Measurements from ENCODE around the gene AP3D1. TPM values are rescaled to one million over a fixed set of nuclear protein-coding genes. Genes with fewer than 3 reads are reported as not detected.

Gene AP3D1
- total and polyA plus RNA-seq, 5 donors = 82.7 to 145 (median 87.3) TPM

DNA sequence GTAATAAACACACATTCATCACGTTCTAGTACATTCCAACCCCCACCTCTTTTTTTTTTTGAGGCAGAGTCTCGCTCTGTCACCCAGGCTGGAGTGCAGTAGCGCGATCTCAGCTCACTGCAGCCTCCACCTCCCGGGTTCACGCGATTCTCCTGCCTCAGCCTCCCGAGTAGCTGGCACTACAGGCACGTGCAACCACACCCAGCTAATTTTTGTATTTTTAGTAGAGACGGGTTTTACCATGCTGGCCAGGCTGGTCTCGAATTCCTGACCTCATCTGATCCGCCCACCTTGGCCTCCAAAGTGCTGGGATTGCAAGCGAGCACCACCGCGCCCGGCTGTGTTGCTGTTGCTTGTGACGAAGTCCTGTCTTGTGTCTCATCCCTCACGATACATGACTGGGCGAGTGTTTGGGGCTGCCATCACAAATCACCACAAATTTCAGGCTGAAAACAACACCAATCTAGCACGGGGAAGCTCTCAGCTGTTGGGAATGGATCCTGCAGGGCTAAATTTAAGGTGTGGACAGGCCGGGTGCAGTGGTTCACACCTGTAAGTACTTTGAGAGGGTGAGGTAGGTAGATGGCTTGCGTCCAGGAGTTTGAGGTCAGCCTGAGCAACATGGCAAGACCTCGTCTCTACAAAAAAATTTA is 70.9 kb downstream of the AP3D1 start:
- intact Hi-C loops (cut with DNase I) = no loop called here
- H3K4me3 ChIP-seq (ENCODE audit: low read length) = no peak overlapping the region
- H3K27ac ChIP-seq (ENCODE audit: low read length) = no peak overlapping the region
- no peaks in the 10 kb centered on the region for H3K9me3 ChIP-seq (ENCODE audit: control insufficient read depth, low read length)
- WGBS = 89% methylated on average over 23 of the region's 23 CpGs
- no peaks in the 10 kb centered on the region for H3K4me1 ChIP-seq (ENCODE audit: control insufficient read depth, insufficient read depth, low read length)
- no peaks in the 10 kb centered on the region for H3K27me3 ChIP-seq (ENCODE audit: control insufficient read depth, insufficient read depth)
- DNase-seq = no peak
- no peak for ATAC-seq

DNA sequence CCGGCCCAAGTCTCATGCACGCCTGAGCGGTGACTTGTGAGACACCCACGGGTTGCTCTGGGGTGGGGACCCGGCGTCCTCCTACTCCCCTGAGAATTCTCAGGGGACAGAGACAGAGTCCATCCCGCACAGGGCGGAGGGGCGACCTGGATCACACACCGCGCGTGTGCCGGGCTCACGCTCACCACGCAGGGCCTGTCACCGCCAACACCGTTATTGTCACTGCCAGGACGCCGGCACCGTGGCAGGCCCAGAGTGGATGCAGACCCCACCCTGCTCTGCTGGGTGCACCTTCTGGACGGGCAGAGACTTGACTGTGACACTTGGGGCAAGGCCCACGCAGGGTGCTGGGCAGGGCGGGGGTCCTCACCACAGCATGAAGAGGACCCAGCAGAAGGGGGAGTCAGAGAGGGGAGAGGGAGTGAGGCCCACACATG is 71.5 kb downstream of the AP3D1 start:
- Histone ChIP-seq H3K4me3 (ENCODE audit: low read length) (no peak overlapping the region), H3K4me1 (ENCODE audit: control insufficient read depth, insufficient read depth, low read length) (no peaks in the 10 kb centered on the region), H3K9me3 (ENCODE audit: control insufficient read depth, low read length) (no peaks in the 10 kb centered on the region), H3K27me3 (ENCODE audit: control insufficient read depth, insufficient read depth) (no peaks in the 10 kb centered on the region), H3K27ac (ENCODE audit: low read length) (no peak overlapping the region)
- ATAC-seq (no peak), DNase-seq (no peak)
- intact Hi-C loops (cut with DNase I) = loop anchor here in 1 of 4 donors (10.0 kb wide), 1 partner anchor 215 kb away; the partner anchor contains the start of gene KLF16
- 90% methylated on average over 23 of the region's 23 CpGs for WGBS

DNA sequence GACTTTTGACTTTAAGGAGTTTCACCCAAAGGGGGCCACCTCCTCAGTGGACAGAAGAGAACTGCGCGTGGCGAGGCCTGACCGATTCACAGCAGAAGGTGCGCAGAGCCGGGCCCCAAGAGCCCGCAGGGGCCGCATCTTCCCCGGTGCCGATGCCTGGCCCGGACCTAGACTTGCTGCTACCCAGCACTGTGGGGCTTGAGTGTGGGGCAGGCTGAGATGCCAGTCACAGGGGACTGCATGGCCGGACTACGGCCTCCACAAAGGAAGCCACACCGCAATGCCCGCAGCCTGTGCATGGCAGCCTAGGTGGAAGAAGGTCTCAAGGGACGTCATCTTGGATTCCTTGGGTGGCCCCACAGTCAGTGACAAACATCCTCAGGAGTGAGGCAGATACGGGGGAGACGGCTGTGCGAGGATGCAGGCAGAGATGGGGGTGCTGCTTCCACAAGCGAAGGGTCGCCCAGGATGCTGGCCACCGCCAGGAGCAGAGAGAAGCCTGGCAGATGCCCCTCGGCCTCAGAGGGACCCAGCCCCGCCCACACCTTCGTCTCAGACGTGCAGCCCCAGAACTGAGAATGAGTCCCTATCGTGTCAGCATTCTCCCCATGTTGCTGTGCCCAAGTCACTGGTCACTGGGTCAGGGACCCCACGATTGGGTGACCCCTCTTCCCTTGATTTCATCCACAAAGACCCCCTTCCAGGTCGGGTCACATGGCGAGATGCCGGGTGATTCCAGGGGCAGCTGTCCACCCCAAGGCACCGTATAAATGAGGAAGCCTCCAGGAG is 72.1 kb downstream of the AP3D1 start:
- H3K4me3 ChIP-seq (ENCODE audit: low read length) = no peak overlapping the region
- H3K4me1 ChIP-seq (ENCODE audit: control insufficient read depth, insufficient read depth, low read length) = no peaks in the 10 kb centered on the region
- 91% methylated on average over 32 of the region's 32 CpGs for WGBS
- H3K27me3 ChIP-seq (ENCODE audit: control insufficient read depth, insufficient read depth) = no peaks in the 10 kb centered on the region
- no peak for DNase-seq
- no peaks in the 10 kb centered on the region for H3K9me3 ChIP-seq (ENCODE audit: control insufficient read depth, low read length)
- no peak overlapping the region for H3K27ac ChIP-seq (ENCODE audit: low read length)
- no peak for ATAC-seq
- intact Hi-C loops (cut with DNase I) = loop anchor here in 1 of 4 donors (10.0 kb wide), 1 partner anchor 214 kb away; the partner anchor contains the start of gene KLF16

DNA sequence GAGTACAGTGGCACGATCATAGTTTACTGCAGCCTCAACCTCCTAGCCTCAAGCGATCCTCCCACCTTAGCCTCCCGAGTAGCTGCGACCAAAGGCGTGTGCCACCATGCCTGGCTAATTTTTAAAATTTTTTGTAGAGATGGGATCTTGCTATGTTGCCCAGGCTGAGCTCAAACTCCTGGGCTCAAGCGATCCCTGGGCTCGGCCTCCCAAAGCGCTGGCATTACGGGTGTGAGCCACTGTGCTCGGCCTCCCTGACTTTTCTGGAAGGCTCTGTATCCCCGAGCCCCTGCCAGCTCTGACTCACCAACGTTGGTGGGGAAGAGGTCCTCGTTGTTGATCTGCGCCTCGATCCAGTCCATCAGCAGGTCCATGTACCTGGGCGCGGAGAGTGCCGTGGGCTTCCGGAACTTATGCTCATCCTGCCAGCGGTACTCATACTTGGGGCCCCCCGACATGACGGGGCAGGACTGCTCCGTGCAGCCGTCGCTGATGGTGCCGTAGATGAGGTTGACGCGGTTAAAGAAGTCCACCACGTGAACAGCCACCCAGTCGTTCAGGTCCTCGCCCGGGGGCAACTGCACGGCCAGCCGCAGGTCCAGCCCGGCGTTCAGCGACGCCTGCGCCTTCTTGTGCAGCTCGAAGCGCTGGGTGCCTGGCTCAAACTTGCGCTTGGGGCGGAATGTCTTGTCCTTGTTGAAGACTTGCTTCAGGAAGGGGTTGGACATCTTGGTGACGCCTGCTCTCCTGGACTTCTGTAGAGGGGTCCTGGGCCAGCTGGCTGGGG is 73.3 kb downstream of the AP3D1 start:
- no peaks in the 10 kb centered on the region for H3K27me3 ChIP-seq (ENCODE audit: control insufficient read depth, insufficient read depth)
- H3K9me3 ChIP-seq (ENCODE audit: control insufficient read depth, low read length) = no peaks in the 10 kb centered on the region
- no peak for ATAC-seq
- no peak overlapping the region for H3K27ac ChIP-seq (ENCODE audit: low read length)
- intact Hi-C loops (cut with DNase I) = loop anchor here in 1 of 4 donors (10.0 kb wide), 1 partner anchor 213 kb away; the partner anchor contains the start of gene KLF16
- 96% methylated on average over 44 of the region's 44 CpGs for WGBS
- DNase-seq = no peak
- H3K4me3 ChIP-seq (ENCODE audit: low read length) = no peak overlapping the region
- no peaks in the 10 kb centered on the region for H3K4me1 ChIP-seq (ENCODE audit: control insufficient read depth, insufficient read depth, low read length)

DNA sequence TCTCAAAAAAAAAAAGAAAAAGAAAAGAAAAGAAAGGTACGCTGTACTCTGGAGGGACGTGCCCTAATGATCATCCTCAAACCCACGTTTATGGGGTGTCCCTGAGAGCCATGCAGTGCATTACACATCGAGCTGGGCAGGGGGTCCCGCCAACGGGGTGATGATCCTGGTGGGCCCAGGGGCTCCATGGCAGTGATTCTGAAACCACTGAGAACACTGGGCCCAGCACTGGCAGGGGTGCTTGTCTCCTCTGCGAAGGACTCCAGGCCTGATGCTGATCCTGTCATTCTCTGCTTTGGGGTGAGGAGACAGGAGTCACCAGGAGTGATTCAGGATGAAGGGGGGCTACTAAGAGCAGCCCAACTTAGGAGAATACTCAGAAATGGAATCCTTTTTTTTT is 74.0 kb downstream of the AP3D1 start:
- no peaks in the 10 kb centered on the region for H3K27me3 ChIP-seq (ENCODE audit: control insufficient read depth, insufficient read depth)
- no peak for ATAC-seq
- no peak overlapping the region for H3K27ac ChIP-seq (ENCODE audit: low read length)
- no peaks in the 10 kb centered on the region for H3K9me3 ChIP-seq (ENCODE audit: control insufficient read depth, low read length)
- H3K4me3 ChIP-seq (ENCODE audit: low read length) = no peak overlapping the region
- no peaks in the 10 kb centered on the region for H3K4me1 ChIP-seq (ENCODE audit: control insufficient read depth, insufficient read depth, low read length)
- intact Hi-C loops (cut with DNase I) = loop anchor here in 1 of 4 donors (10.0 kb wide), 1 partner anchor 213 kb away; the partner anchor contains the start of gene KLF16
- 92% methylated on average over 7 of the region's 7 CpGs for WGBS
- no peak for DNase-seq

DNA sequence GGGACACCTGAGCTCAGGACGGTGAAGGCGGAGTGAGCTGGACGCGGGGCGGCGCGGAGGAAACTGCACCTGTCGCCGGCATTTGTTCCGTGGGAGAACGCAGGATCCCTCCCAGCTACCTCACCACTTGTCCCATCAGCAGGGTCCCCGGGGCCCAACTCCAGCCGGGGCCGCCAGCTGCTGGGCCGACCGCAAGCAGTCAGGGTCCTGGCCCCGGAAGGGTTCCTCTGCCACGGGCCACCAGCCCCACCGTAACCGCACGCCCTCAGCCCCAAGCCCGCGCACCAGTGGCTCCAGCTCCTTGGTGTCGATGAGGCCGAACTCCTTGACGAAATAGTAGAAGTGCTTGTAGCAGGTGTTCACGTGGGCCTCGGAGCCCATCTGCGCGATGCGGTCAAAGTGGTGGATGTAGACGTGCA is 74.8 kb downstream of the AP3D1 start:
- ATAC-seq (no peak), DNase-seq (no peak)
- intact Hi-C loops (cut with DNase I) = loop anchor here in 1 of 4 donors (10.0 kb wide), 1 partner anchor 212 kb away; the partner anchor contains the start of gene KLF16
- WGBS = 97% methylated on average over 32 of the region's 32 CpGs
- Histone ChIP-seq H3K4me1 (ENCODE audit: control insufficient read depth, insufficient read depth, low read length) (no peaks in the 10 kb centered on the region), H3K27me3 (ENCODE audit: control insufficient read depth, insufficient read depth) (no peaks in the 10 kb centered on the region), H3K9me3 (ENCODE audit: control insufficient read depth, low read length) (no peaks in the 10 kb centered on the region), H3K4me3 (ENCODE audit: low read length) (no peak overlapping the region), H3K27ac (ENCODE audit: low read length) (no peak overlapping the region)

DNA sequence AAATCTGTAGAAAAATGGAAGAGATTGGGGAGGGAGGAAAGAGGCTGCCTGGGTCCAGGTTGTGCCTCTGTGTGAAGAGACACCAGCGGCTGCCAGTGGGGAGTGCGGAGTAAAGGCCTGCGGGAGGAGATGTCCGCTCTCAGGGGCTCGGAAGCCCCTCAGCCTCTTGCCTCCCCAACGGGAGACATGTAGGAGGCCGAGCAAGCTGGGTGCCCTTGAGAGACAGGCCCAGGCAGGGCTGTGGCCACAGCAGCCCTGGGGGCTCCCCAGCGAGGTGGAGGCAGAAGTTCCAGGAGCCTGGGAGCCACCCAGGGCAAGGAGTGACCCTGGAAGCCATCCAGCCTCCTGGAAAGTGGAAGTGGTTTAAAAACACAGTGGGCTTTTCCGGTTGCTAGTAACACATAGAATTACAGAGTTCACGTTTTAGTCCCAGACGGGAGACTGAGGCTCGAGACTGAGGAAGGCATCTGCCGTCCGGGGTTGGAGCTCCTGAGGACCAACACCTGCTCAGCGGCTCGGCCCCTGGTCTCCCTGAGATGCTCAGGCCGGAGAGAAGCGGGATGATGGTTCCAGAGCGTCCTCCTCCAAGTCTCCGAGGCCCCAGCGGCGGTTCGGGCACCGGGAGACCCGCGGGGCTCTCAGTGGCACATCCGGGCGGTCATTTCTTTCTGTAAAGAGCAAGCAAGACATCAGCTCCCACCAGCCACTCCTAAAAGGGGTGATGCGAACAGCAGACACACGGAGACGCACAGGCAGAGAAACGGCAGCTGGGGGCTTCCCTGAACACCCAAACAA is 78.4 kb downstream of the AP3D1 start:
- intact Hi-C loops (cut with DNase I) = loop anchor here in 3 of 4 donors (5.0 to 10.0 kb wide), 3 partner anchors 56 to 208 kb away; partner anchors contain the start of genes BTBD2 (in 1 of the 3) and KLF16 (in 1 of the 3)
- no peak for ATAC-seq
- Histone ChIP-seq H3K4me1 (ENCODE audit: control insufficient read depth, insufficient read depth, low read length) (no peaks in the 10 kb centered on the region), H3K9me3 (ENCODE audit: control insufficient read depth, low read length) (no peaks in the 10 kb centered on the region), H3K27ac (ENCODE audit: low read length) (no peak overlapping the region), H3K27me3 (ENCODE audit: control insufficient read depth, insufficient read depth) (no peaks in the 10 kb centered on the region), H3K4me3 (ENCODE audit: low read length) (no peak overlapping the region)
- no peak for DNase-seq
- 87% methylated on average over 32 of the region's 32 CpGs for WGBS

DNA sequence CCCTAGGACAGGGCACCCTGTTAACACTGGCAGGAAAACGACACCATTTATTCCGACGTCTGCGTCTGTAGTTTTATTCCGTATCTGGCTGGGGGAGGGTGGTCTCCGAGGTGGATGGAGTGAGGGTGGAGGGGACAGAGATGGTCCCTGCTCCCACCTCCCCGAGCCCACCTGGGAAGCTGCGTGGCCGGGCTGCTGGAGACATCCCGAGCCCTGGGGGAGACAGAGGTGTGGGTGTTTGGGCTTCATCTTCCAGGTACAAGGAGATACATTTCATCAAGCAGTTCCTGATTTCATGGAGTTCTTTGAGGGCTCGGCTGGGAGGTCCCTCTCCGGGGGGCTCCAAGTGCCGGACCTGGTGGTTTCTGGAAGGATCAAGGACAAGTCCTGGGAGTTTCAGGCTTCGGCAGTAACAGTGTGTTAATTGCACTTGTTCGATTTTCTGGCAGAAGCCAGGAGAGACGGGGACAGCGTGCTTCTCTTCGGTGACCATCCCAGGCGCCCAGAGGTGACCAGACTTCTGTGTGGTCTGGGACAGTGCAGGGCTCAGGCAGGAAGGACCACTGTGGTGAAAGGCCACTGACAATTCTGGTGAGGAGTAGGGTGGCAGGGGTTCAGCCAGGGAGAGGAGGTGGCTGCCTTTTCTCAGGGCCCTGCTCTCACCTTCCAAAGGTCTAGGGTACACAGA is 80.2 kb downstream of the AP3D1 start:
- H3K4me3 ChIP-seq (ENCODE audit: low read length) = no peak overlapping the region
- ATAC-seq (no peak), DNase-seq (no peak)
- H3K27me3 ChIP-seq (ENCODE audit: control insufficient read depth, insufficient read depth) = no peaks in the 10 kb centered on the region
- intact Hi-C loops (cut with DNase I) = loop anchor here in 3 of 4 donors (5.0 to 10.0 kb wide), 3 partner anchors 54 to 206 kb away; partner anchors contain the start of genes BTBD2 (in 1 of the 3) and KLF16 (in 1 of the 3)
- no peaks in the 10 kb centered on the region for H3K9me3 ChIP-seq (ENCODE audit: control insufficient read depth, low read length)
- 85% methylated on average over 19 of the region's 19 CpGs for WGBS
- no peak overlapping the region for H3K27ac ChIP-seq (ENCODE audit: low read length)
- no peaks in the 10 kb centered on the region for H3K4me1 ChIP-seq (ENCODE audit: control insufficient read depth, insufficient read depth, low read length)

DNA sequence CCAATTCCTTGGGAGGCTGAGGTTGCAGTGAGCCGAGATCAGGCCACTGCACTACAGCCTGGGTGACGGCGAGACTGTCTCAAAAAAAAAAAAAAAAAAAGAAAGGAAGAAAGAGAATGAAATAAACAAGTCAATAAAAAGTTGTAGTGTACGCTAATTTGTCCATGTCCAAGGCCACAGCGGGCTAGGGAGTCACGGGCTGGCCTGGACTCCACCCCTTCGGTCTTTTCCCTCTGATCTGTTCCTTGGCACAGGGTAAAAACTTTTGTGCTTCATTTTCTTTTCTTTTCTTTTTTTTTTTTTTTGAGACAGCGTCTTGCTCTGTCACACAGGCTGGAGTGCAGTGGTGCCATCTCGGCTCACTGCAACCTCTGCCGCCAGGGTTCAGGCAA is 80.9 kb downstream of the AP3D1 start:
- H3K4me1 ChIP-seq (ENCODE audit: control insufficient read depth, insufficient read depth, low read length) = no peaks in the 10 kb centered on the region
- H3K4me3 ChIP-seq (ENCODE audit: low read length) = no peak overlapping the region
- ATAC-seq = no peak
- no peaks in the 10 kb centered on the region for H3K27me3 ChIP-seq (ENCODE audit: control insufficient read depth, insufficient read depth)
- no peak for DNase-seq
- H3K27ac ChIP-seq (ENCODE audit: low read length) = no peak overlapping the region
- intact Hi-C loops (cut with DNase I) = loop anchor here in 3 of 4 donors (5.0 to 10.0 kb wide), 3 partner anchors 53 to 206 kb away; partner anchors contain the start of genes BTBD2 (in 1 of the 3) and KLF16 (in 1 of the 3)
- 86% methylated on average over 10 of the region's 10 CpGs for WGBS
- H3K9me3 ChIP-seq (ENCODE audit: control insufficient read depth, low read length) = no peaks in the 10 kb centered on the region

Data from right cardiac atrium (tissue), 5 donors.